NT2/D1 (cell line): ENCODE data around the gene CYP2A6.
"Not testable (repeated sequence)": the region's sequence is repeated elsewhere in the genome, so short reads cannot be mapped to it uniquely, and the experiment has no call there.

Experiments used
- DNase-seq: peaks from one replicate; pipeline ENCODE4 v3.0.0-alpha.2; 2011; ENCODE audit warnings: low read depth, low spot score
- H3K27me3 ChIP-seq: 2 replicates; pipeline ENCODE4 v1.6.0; 2011; ENCODE audit warnings: mild to moderate bottlenecking; ENCODE audit not compliant: insufficient read length, insufficient read depth
- H3K36me3 ChIP-seq: 2 replicates; pipeline ENCODE4 v1.6.1; 2011; ENCODE audit warnings: mild to moderate bottlenecking, low read length, mixed read lengths; ENCODE audit not compliant: insufficient read depth, insufficient read length
- H3K4me1 ChIP-seq: 2 replicates; pipeline ENCODE4 v1.5.1; 2011; ENCODE audit not compliant: insufficient read depth, insufficient read length
- H3K4me3 ChIP-seq: 2 replicates; pipeline ENCODE4 v1.5.1; 2011; ENCODE audit warnings: low read depth; ENCODE audit not compliant: insufficient read length
- H3K9ac ChIP-seq: 2 replicates; pipeline ENCODE4 v1.6.0; 2011; ENCODE audit warnings: low read depth; ENCODE audit not compliant: insufficient read length
- H3K9me3 ChIP-seq: 2 replicates; pipeline ENCODE4 v1.5.1; 2011; ENCODE audit warnings: mild to moderate bottlenecking, low read length; ENCODE audit not compliant: insufficient read depth
- SUZ12 ChIP-seq: IDR thresholded peaks from 2 replicates; pipeline ENCODE4 v1.6.1; 2011; ENCODE audit not compliant: insufficient read length, insufficient read depth; ENCODE audit errors: extremely low read depth
- YY1 ChIP-seq: IDR thresholded peaks from 2 replicates; pipeline ENCODE4 v1.6.1; 2011; ENCODE audit not compliant: insufficient read length, insufficient read depth
- ZNF274 ChIP-seq: IDR thresholded peaks from 2 replicates; pipeline ENCODE4 v1.6.1; 2011; ENCODE audit warnings: mild to moderate bottlenecking, low read depth, low read length

CYP2A6 gene

DNA sequence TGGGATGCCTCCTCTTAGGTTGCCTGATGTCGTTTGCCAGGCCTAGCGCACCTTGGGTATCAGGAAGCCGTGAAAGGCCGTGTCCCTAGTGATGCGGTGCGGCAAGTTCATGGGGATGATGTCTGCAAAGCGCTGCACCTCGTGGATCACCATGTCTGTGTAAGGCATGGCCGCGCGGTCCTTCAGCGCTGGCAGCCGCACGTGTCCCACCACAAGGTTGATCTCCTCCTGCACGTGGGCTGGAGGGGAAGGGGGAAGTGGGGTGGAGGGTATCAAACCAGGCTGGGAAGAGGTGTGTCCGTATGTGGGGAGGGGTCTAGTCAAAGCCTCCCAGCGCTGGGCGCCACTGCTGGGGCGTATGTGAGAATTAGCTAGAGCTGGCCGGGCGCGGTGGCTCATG, 28.1 kb downstream of the CYP2A6 start:
- no peak overlapping the region for H3K4me3 ChIP-seq
- H3K9ac ChIP-seq, result no peak overlapping the region
- H3K36me3 ChIP-seq, result no peaks in the 10 kb centered on the region
- no peaks in the 10 kb centered on the region for H3K9me3 ChIP-seq
- DNase-seq, result no peak
- peaks cover 3% of the 10 kb centered on the region for H3K4me1 ChIP-seq
- no peak for TF ChIP-seq SUZ12
- no peak for TF ChIP-seq ZNF274
- peaks cover 6% of the 10 kb centered on the region for H3K27me3 ChIP-seq

DNA sequence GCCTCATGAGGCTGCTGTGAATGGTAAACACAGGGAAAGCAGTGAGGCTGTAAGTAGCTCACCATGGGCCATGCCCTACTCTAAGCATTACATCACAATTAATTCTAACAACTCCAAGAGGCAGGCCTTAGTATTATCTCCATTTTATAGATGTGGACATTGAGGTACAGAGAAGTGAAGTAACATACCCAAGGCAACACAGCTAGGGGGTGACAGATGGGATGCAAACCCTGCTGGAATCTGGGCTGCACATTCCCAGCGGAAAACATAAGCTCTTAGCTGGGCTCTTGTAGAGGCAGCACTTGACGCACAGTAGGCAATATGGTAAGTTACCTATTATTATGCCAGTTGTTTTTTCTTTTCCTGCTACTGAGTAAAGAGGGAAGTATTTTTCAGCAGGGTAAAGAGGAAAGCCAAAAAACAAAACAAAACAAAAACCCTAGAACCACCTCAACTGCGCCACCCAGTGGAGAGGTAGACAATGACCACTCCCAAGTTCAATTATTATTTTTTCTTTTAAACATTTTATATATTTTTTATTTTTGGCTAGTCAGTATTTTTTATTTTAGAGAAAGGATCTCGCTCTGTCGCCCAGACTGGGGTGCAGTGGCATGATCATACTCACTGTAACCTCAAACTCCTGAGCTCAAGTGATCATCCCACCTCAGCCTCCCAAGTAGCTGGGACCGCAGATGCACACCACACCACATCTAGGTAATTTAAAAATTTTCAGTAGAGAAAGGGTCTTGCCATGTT, 30.6 kb downstream of the CYP2A6 start:
- H3K36me3 ChIP-seq, DNase-seq, H3K9ac ChIP-seq: not testable (repeated sequence)

DNA sequence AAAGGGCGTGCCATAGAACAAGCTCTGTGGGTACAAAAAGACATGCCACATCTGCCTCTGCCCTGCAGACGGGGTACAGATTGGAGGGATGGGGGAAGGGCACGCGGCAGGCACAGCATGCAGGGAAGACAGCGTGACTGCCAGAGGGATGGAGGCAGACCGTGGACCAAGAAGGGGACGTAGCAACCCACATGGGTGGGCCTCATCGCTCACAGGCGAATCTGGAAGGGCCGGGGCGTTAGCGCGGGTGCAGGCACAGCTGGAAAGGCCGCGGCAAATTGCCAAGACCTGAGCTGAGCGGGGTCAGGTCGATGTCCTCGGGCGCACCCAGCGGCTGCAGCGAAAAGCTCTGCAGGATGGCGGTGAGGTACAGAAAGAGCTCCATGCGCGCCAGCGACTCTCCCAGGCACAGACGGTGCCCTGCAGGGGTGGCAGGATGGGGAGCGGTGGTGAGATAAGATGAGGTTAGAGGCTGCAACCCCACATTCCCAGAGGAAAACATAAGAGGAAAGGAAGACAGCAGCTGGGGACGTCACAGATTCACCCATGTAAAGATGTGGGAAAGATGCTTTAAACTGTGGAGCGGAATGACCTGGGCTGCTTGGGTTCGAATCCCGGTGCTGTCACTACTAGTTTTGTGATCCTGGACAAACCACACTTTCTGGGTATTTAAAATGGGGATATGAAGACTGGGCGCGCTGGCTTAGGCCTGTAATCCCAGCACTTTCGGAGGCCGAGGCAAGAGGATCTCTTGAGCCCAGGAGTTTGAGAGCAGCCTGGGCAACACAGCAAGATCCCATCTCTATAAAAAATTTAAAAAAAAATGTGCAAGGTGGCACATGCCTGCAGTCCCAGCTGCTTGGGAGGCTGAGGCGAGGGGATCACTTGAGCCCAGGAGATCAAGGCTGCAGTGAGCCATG, 31.5 kb downstream of the CYP2A6 start:
- DNase-seq, H3K27me3 ChIP-seq, H3K9me3 ChIP-seq, H3K36me3 ChIP-seq, H3K4me1 ChIP-seq, H3K4me3 ChIP-seq: not testable (repeated sequence)
- H3K9ac ChIP-seq, result peak overlapping the region; percentile 42

More for the DNA sequence above, 30.6 kb downstream of the CYP2A6 start:
- H3K9me3 ChIP-seq, H3K27me3 ChIP-seq, H3K4me1 ChIP-seq, H3K4me3 ChIP-seq: not testable (repeated sequence)

DNA sequence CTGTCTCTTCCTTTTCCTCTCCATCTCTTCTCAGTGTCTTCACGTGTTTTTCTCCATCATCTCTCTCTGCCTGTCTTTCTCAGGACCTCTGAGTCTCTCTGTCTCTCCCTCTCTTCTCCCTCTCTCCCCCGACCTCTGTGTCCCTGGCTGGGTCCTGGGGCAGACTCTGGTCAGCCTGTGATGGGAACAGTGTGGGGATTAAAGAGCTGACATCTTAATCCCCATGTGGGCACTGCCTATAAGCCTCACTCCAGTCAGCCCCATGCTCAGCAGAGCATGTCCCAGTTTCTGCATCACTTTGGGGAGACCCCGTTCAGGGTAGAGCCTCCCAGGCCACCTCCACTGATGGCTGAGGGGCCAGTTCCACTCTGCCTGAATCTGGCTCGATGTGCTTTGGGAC, 35.0 kb downstream of the CYP2A6 start:
- Histone ChIP-seq H3K4me3 (no peak overlapping the region), H3K4me1 (peaks cover 5% of the 10 kb centered on the region), H3K9me3 (no peaks in the 10 kb centered on the region), H3K36me3 (no peaks in the 10 kb centered on the region), H3K9ac (no peak overlapping the region), H3K27me3 (peaks cover 6% of the 10 kb centered on the region)
- no peak for DNase-seq
- TF ChIP-seq SUZ12 (no peak), YY1 (no peak), ZNF274 (no peak)

DNA sequence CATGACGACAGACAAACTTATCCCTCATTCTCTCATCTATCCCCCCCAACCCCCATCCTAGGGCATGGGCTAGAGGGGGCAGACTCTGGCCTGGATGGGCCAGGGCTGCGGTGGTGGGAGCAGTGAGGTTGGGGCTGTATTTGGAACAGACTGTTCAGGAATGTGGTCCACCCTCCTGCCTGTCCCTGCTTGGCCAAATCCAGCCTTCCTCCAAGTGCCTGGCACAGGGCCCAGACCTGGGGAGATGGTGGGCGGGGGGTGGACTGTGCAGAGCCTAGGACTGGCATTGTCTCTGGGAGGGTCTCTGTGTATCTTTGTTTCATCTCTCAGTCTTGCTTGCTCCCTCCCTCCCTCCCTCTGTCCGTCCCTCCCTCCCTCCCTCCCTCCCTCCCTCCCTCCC, 37.1 kb downstream of the CYP2A6 start:
- no peaks in the 10 kb centered on the region for H3K9me3 ChIP-seq
- peaks cover 6% of the 10 kb centered on the region for H3K27me3 ChIP-seq
- H3K4me3 ChIP-seq, result no peak overlapping the region
- no peak for DNase-seq
- peaks cover 10% of the 10 kb centered on the region for H3K4me1 ChIP-seq
- peaks cover 16% of the 10 kb centered on the region for H3K36me3 ChIP-seq
- no peak overlapping the region for H3K9ac ChIP-seq
- TF ChIP-seq ZNF274 (no peak), YY1 (no peak), SUZ12 (no peak)

DNA sequence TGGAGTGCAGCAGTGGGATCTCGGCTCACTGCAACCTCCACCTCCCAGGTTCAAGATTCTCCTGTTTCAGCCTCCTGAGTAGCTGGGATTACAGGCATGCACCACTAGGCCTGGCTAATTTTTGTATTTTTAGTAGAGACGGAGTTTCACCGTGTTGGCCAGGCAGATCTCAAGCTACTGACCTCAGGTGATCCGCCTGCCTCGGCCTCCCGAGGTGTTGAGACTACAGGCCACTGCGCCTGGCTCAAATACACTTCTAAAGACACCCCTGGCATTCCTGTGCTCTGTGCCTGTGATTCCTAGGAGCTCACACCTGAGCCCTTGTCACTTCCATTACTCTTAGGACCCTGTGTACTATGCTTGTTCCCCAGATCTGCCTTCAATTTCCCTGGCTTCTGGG, 37.7 kb downstream of the CYP2A6 start:
- not testable (repeated sequence) for DNase-seq, H3K9me3 ChIP-seq, H3K9ac ChIP-seq, H3K27me3 ChIP-seq, H3K4me3 ChIP-seq, H3K4me1 ChIP-seq
- H3K36me3 ChIP-seq, result peaks cover 22% of the 10 kb centered on the region

DNA sequence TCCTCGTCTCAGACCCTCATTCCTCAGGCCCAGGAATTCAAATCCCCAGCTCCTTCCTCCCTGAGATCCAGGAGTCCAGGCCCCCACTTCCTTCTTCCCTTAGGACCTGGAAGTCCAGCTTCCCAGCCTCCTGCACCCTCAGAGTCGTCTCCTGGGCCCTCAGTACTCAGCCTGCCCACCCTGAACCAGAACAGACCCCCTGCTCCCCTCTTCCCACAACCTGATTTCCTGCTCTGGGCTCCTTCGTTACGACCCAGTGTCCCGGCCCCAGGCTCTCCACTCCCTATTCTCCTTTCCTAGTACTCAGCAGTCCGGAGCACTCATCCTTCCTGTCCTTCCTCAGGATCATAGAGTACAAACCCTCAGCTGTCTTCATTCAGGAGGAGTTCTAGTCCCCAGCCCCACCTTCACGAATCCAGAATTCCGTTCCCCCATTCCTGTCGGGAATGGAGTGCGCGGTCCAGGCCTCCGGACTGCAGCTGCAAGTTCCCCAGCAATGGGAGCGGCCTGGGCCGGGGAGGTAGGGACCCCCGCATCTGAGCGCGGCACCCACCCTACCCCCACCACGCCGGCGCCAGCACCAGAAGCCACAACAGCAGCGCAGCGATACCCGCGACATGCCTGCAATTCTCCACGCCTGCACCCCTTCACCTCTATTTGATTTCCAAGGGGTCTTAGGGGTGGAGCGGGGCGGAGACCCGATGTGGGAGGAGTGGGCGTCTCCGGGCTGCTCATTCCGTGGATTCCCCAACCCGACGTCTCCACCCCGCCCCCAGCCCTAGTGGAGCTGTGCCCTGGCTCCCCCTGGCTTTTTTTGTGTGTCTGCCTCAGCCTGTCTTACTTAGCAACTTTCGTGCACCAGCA, 38.5 kb downstream of the CYP2A6 start:
- no peaks in the 10 kb centered on the region for H3K9me3 ChIP-seq
- H3K4me3 ChIP-seq, result peak overlapping the region; percentile 34
- H3K36me3 ChIP-seq, result peaks cover 29% of the 10 kb centered on the region
- TF ChIP-seq YY1 (no peak), SUZ12 (no peak), ZNF274 (no peak)
- H3K27me3 ChIP-seq, result no peaks in the 10 kb centered on the region
- peak overlapping the region; percentile 80 for H3K9ac ChIP-seq
- peaks cover 16% of the 10 kb centered on the region for H3K4me1 ChIP-seq
- DNase-seq, result no peak

DNA sequence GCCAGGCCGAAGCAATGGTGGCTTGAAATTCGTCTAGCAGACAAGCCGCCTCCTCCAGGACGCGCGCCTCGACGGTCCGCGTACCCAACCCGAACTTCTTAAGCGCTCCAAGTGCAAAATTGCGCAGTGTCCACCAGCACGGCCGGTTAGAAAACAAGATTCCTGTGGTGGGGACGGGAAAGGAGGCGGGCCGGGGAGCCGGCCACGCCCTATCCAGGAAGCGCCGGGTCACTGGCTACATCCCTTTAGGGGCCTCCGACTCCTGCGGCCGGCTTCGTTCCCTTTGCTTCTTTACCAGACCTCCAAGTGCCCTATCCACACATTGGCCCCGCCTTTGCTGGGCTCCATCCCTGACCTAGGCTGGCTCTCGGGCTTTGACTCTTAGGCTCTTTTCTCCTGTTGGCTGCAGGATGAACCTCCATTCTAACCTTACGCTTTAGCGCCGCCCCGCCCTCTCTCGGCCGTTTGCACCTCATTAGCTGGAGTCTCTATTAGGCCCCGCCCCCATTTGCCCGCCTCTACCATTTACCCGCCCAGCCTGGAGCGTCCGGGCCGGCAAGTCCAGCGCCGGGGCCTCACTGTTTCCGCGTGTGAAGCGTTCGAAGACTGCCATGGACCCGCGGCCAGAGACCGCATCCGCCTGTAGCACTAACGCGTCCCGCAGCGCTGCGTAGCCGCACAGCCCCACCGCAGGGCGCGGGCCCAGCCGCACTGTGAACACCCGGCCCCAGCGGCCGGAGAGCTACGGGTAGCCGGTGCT, 39.4 kb downstream of the CYP2A6 start:
- DNase-seq, result peak; percentile 56
- H3K27me3 ChIP-seq, result not testable (repeated sequence)

More for the DNA sequence above, 39.4 kb downstream of the CYP2A6 start:
- Histone ChIP-seq H3K36me3 (peaks cover 29% of the 10 kb centered on the region), H3K9ac (peak overlapping the region; percentile 80), H3K4me3 (peak overlapping the region; percentile 34), H3K4me1 (peaks cover 17% of the 10 kb centered on the region)
- not testable (repeated sequence) for H3K9me3 ChIP-seq
